T-helper 2 cell treated with Interferon-gamma antibody and Interleukin-4, amounts not matched to agents 5 μg/mL and 100 μg/mL, for 36 hours (primary cell): ENCODE data around the gene NUCB1.

ENCODE experiments used
- DNase-seq: peaks from one replicate; pipeline ENCODE4 v3.0.0; 2021; ENCODE audit warnings: low spot score
- H3K27ac Mint-ChIP-seq: one replicate; pipeline ENCODE4 v1.8.0; 2021; ENCODE audit warnings: mild to moderate bottlenecking, mixed read lengths
- H3K27me3 Mint-ChIP-seq: one replicate; pipeline ENCODE4 v1.8.0; 2021; ENCODE audit warnings: low read depth, mixed read lengths
- H3K36me3 Mint-ChIP-seq: one replicate; pipeline ENCODE4 v1.8.0; 2021; ENCODE audit warnings: low read depth, mixed read lengths
- H3K4me1 Mint-ChIP-seq: one replicate; pipeline ENCODE4 v1.8.0; 2021; ENCODE audit warnings: low read depth, mixed read lengths
- H3K4me3 Mint-ChIP-seq: one replicate; pipeline ENCODE4 v1.8.0; 2022; ENCODE audit warnings: mild to moderate bottlenecking, moderate library complexity, mixed read lengths
- H3K9me3 Mint-ChIP-seq: one replicate; pipeline ENCODE4 v1.8.0; 2021; ENCODE audit warnings: mixed read lengths

Gene NUCB1

DNA sequence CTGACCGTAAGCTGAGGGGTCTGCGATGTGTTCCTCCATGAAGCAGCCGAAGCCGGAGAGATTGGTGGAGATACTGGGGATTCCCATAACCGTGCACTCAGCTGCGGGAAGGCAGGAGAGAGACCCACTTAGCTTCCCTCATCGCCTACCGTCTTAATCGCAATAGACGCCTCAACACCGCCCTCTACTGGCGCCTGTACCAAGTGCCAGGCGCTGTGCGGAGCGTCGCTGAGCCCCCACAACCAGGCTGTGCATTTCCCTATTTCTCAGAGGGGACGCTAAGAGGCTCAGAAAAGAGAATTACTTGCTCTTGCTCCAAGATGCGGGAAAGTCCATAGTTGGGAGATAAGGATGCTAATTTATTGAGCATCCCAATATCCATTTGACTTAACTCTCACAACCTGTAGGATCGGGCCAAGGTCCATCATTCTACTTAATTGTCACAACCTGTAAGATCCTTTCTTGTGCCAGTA lies 70.8 kb downstream of the NUCB1 start:
- Mint-ChIP-seq H3K36me3 (peaks cover 35% of the 10 kb centered on the region), H3K27me3 (no peaks in the 10 kb centered on the region), H3K4me1 (peaks cover 18% of the 10 kb centered on the region), H3K27ac (peak overlapping the region; percentile 49), H3K4me3 (no peak overlapping the region), H3K9me3 (no peaks in the 10 kb centered on the region)
- peak; percentile 67 for DNase-seq
